Measurements from ENCODE around the gene SFTPA2.

DNA sequence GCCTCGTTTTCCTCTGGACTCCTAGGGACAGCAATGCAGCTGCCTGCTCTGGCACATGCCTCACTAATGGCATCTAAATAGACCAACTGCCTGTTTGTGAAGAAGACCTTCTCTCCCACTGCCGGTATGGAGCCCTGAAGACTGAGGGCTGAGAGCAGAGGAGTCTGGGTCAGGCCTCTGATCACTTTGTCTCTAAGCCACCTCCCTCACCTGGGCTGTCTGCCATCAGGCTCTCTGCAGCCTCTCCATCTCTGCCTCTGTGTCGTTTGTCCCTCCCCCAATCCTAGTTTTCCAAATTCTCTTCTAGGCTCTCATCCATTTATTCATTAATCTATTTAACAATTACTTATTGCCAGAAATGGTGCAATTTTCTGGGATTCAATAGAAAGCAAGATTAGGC, 35.3 kb upstream of the SFTPA2 start:
- TF ChIP-seq POLR2AphosphoS5 (IDR thresholded peaks at IDR 0.05; ENCODE audit: low read depth, low read length) (no peak), TAF1 (IDR thresholded peaks at IDR 0.05; ENCODE audit: borderline replicate concordance, insufficient read depth, low read length) (no peak), SIN3A (IDR thresholded peaks at IDR 0.05; ENCODE audit: borderline replicate concordance, insufficient read depth, low read length) (no peak)
- TF ChIP-seq, protein P1, sequence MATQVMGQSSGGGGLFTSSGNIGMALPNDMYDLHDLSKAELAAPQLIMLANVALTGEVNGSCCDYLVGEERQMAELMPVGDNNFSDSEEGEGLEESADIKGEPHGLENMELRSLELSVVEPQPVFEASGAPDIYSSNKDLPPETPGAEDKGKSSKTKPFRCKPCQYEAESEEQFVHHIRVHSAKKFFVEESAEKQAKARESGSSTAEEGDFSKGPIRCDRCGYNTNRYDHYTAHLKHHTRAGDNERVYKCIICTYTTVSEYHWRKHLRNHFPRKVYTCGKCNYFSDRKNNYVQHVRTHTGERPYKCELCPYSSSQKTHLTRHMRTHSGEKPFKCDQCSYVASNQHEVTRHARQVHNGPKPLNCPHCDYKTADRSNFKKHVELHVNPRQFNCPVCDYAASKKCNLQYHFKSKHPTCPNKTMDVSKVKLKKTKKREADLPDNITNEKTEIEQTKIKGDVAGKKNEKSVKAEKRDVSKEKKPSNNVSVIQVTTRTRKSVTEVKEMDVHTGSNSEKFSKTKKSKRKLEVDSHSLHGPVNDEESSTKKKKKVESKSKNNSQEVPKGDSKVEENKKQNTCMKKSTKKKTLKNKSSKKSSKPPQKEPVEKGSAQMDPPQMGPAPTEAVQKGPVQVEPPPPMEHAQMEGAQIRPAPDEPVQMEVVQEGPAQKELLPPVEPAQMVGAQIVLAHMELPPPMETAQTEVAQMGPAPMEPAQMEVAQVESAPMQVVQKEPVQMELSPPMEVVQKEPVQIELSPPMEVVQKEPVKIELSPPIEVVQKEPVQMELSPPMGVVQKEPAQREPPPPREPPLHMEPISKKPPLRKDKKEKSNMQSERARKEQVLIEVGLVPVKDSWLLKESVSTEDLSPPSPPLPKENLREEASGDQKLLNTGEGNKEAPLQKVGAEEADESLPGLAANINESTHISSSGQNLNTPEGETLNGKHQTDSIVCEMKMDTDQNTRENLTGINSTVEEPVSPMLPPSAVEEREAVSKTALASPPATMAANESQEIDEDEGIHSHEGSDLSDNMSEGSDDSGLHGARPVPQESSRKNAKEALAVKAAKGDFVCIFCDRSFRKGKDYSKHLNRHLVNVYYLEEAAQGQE (IDR thresholded peaks at IDR 0.05; ENCODE audit: insufficient read depth in 1 of 2, low read depth in 2 of 2, low read length in 2 of 2) = no peak

Data from PFSK-1 (cell line).